GM20431 (cell line): Measurements from ENCODE around the gene RHOT2.

Source experiments
- in situ Hi-C: fragments of 300-500 bp; cut with MseI, MboI; formaldehyde crosslinking; loops from one replicate; pipeline ENCODE4 v1.15.0; 2020; ENCODE audit warnings: low sequenced_read_pairs; ENCODE audit not compliant: unreplicated experiment

Gene RHOT2

GRCh38 chr16:666572-666971, 1.4 kb upstream of the RHOT2 start:
- in situ Hi-C loops: no loop called here

GRCh38 chr16:667113-667779, 686 bp upstream of the RHOT2 start:
- in situ Hi-C loops: no loop called here

- in situ Hi-C loops: no loop called here
Measured at GRCh38 chr16:668519-669171, 713 bp downstream of the RHOT2 start.

GRCh38 chr16:669666-670065, 1.7 kb downstream of the RHOT2 start:
- in situ Hi-C loops: no loop called here

- in situ Hi-C loops: no loop called here
Measured at GRCh38 chr16:670485-671352, 2.8 kb downstream of the RHOT2 start.

GRCh38 chr16:671353-672131, 3.6 kb downstream of the RHOT2 start:
- in situ Hi-C loops: no loop called here

- in situ Hi-C loops: no loop called here
Measured at GRCh38 chr16:672371-672770, 4.4 kb downstream of the RHOT2 start.

GRCh38 chr16:672851-673250, 4.9 kb downstream of the RHOT2 start:
- in situ Hi-C loops: no loop called here

- in situ Hi-C loops: no loop called here
Measured at GRCh38 chr16:673399-673991, 5.6 kb downstream of the RHOT2 start.

GRCh38 chr16:674214-674881, 6.4 kb downstream of the RHOT2 start:
- in situ Hi-C loops: no loop called here

- in situ Hi-C loops: no loop called here
Measured at GRCh38 chr16:674968-675883, 7.3 kb downstream of the RHOT2 start, which contains the start of gene RHBDL1. RHBDL1 (plus strand) TSS chr16:675671; CDS start chr16:675791, 120 bp downstream.

- in situ Hi-C loops: no loop called here
Measured at GRCh38 chr16:675884-676564, 8.1 kb downstream of the RHOT2 start.

- in situ Hi-C loops: no loop called here
Measured at GRCh38 chr16:676565-676902, 8.6 kb downstream of the RHOT2 start.

- in situ Hi-C loops: no loop called here
Measured at GRCh38 chr16:676913-677312, 9.0 kb downstream of the RHOT2 start.

GRCh38 chr16:677316-678190, 9.6 kb downstream of the RHOT2 start:
- in situ Hi-C loops: no loop called here

GRCh38 chr16:678209-678857, 10.4 kb downstream of the RHOT2 start:
- in situ Hi-C loops: no loop called here
